Dendritic cell treated with granulocyte-macrophage colony-stimulating factor and Interleukin-4, amounts not matched to agents 40 ng/mL and 50 ng/mL, for 4 days (primary cell): ENCODE results near the gene PSMB11.

Experiments
- H3K27ac Mint-ChIP-seq: one replicate; pipeline ENCODE4 v1.8.0; 2022; ENCODE audit warnings: mild to moderate bottlenecking, mixed read lengths
- H3K27me3 Mint-ChIP-seq: one replicate; pipeline ENCODE4 v1.8.0; 2022; ENCODE audit warnings: mild to moderate bottlenecking, mixed read lengths
- H3K36me3 Mint-ChIP-seq: one replicate; pipeline ENCODE4 v1.8.0; 2022; ENCODE audit warnings: low read depth, mixed read lengths
- H3K4me1 Mint-ChIP-seq: one replicate; pipeline ENCODE4 v1.8.0; 2022; ENCODE audit warnings: low read depth, mixed read lengths
- H3K4me3 Mint-ChIP-seq: one replicate; pipeline ENCODE4 v1.8.0; 2022; ENCODE audit warnings: mild to moderate bottlenecking, moderate library complexity, mixed read lengths
- H3K9me3 Mint-ChIP-seq: one replicate; pipeline ENCODE4 v1.8.0; 2022; ENCODE audit warnings: mixed read lengths
- intact Hi-C: fragments of 100-400 bp; cut with micrococcal nuclease; formaldehyde crosslinking; loops from one replicate; pipeline ENCODE4 v1.15.0; 2022

PSMB11 gene

DNA sequence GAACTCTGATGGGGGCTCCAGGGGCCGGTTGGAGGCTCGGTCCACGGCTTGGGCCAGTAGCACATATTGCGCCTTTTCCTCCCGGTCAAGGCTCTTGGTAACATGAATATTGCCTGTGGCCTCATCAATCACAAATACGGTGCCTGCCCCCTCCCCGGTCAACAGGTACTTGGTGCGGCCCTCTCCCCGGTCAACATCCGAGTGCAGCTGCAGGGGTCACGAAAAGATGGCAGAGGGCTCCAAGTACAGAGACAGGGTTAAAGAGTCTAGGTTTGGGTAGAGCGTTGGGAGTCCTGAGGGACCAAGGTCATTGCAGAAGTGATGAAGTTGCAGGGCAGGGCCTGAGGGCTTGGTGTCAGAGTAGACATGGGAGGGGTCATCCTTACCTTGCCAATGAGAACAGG lies 13.1 kb downstream of the PSMB11 start:
- H3K27ac Mint-ChIP-seq = no peak overlapping the region
- H3K4me1 Mint-ChIP-seq = peaks cover 38% of the 10 kb centered on the region
- no peaks in the 10 kb centered on the region for H3K9me3 Mint-ChIP-seq
- H3K4me3 Mint-ChIP-seq = no peak overlapping the region
- peaks cover 21% of the 10 kb centered on the region for H3K36me3 Mint-ChIP-seq
- H3K27me3 Mint-ChIP-seq = peaks cover 22% of the 10 kb centered on the region
- intact Hi-C loops = no loop called here

DNA sequence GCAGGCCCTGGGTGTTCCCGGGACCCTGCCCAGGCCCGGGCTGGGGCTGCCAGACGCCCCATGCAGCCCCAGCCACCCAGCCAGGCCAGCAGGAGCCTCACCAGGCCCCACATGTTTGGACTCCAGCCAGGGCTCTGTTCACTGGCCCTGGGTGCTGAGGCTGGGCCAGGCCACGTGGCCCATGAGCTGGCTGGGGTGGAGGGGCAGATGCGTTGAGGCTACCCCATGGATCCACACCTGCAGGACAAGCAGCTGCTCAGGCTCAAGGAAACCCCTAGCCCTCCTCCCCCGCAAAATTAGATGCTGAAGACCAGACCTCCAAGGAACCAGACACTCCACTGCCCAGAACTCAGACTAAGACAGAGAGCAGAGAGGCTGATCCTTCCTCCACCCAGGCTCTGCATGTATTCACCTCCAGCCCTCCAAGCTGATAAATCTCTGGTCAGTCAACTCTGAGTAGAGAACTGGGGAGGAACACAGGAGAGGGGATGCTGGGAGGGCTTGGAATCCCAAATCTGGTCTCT lies 13.7 kb downstream of the PSMB11 start:
- intact Hi-C loops = no loop called here
- peaks cover 26% of the 10 kb centered on the region for H3K36me3 Mint-ChIP-seq
- H3K27me3 Mint-ChIP-seq = peaks cover 22% of the 10 kb centered on the region
- peaks cover 37% of the 10 kb centered on the region for H3K4me1 Mint-ChIP-seq
- no peak overlapping the region for H3K4me3 Mint-ChIP-seq
- no peaks in the 10 kb centered on the region for H3K9me3 Mint-ChIP-seq
- no peak overlapping the region for H3K27ac Mint-ChIP-seq

DNA sequence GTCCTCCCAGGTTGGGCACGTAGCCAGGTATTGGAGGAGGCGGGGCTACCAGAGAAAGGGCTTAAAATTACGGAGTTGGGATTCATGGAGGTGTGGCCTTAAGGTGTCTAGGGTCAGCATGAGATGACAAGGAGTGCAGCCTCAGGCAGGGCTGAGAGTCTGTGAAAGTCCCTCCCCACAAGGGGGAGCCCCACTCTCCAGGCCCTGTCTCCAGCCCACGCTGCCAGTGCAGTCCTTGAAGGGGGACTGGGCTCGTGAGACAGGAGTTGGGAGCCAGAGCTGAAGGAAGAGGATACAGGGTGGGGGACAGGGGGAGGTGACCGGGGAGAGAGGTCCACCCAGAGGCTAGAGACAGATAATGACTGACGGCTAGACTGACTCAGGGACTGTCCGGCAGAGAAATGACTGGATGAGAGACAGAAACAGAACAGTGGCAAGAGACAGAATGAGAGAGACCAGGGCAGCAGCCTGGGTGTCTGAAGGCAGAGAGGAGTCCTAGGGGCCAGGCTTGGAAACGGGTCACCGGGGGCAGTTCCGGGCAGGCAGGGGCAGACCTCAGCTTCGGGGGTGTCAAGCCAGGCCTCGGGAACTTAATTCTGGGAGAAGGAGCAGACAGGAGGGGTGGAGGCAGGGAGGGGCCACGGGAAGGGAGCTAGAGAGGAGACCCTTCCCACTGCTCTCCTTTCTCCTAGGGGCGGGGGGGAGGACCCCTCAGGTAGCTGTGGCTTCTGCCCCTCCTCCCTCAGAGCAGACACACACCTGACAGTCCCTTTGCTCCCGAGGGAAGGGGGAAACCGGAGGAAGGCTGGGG lies 14.3 kb downstream of the PSMB11 start:
- intact Hi-C loops = no loop called here
- Mint-ChIP-seq H3K27ac (peak overlapping the region; percentile 28), H3K9me3 (no peaks in the 10 kb centered on the region), H3K4me3 (peak overlapping the region; percentile 76), H3K4me1 (peaks cover 30% of the 10 kb centered on the region), H3K27me3 (peaks cover 22% of the 10 kb centered on the region), H3K36me3 (peaks cover 33% of the 10 kb centered on the region)

DNA sequence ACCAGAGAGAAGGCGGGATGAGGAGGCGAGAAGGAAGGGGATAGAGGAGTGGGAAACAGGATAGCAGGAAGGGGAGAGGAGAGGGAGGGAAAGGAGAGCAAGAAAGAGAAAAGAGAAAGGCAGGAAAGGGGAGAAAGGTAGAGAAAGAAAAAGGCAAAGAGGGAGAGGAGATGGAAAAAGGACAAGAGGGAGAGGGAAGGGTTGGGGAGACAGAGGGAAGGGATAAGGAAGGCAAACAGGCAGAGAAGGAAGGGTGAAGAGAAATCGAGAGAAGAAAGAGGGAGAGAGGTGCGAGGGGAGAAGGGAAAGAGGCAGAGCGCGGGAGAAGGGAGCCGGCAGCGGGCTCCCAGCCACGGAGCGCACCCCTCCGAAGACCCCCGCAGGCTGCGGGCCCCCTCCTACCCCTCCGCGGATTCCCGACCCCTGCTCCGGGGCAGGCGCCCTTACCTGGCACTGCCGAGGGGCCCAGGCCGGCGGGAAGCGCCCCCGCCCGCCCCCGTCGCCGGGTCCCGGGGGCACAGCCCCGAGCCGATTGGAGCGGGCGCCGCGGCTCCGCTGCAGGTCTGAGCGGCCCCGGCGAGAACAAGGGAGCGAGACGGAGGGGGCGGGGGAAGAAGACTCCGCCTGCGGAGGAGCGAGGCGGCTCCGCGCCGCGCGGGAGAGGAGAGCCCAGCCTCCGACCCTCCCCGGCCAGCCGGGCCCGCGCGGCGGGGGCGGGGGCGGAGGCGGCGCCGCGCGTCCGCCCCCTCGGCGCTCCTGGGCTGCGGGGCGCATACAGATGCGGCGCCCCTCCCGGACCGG lies 15.1 kb downstream of the PSMB11 start, which contains the start of gene CDH24:
Gene CDH24, minus strand, starts transcription at position 565 of the 801 bp plus-strand sequence. CDS start 1,787 bp downstream, outside the sequence.
- intact Hi-C loops = no loop called here
- Mint-ChIP-seq H3K27ac (peak within 1 kb of the TSS; percentile 28), H3K36me3 (peaks cover 41% of the 10 kb centered on the region), H3K4me1 (peaks cover 30% of the 10 kb centered on the region), H3K4me3 (peak within 1 kb of the TSS; percentile 78), H3K9me3 (no peaks in the 10 kb centered on the region), H3K27me3 (peaks cover 22% of the 10 kb centered on the region)

DNA sequence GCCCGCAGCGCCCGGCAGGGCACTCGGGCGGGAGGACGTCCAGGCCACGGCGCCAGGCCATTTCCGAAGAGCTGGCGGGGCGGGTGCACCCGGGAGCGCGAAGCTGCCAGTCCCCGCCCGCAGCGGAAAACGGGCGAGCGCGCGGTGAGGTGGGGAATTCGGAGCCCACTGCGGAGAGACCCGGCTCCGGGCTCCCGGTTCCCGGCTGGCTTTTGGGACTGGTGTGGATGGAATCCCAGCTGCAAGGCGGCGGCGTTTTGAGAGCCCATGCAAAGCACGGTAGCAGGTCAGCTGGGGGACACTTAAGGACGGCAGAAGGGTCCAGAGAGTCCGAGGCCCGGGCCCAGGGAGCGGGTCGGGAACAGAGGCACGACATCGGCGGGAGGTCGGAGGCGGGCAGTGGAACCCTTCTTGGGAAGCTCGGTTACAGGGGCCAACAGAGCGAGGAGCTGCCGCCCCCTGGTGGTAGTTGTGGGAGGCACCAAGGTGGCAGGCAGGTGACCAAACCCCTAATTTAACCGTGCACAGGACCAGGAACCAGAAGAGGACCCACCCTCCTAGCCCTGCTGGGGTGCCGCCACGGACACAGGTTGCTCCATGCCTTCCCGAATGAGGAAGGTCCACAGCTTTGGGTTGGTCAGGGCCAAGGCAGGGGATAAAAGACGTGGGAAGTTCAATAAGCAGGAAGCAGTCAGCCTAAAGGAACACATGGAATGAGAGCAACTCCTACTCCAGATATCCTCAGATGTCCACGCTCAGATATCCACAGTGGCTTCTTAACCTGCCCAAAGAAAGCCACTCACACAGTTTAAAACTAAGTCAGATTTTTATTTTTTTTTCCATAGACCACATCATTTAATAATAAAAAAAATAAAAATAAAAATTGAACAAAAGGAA lies 16.0 kb downstream of the PSMB11 start:
- Mint-ChIP-seq H3K27me3 (peaks cover 20% of the 10 kb centered on the region), H3K4me3 (peak overlapping the region; percentile 78), H3K27ac (no peak overlapping the region), H3K36me3 (peaks cover 50% of the 10 kb centered on the region), H3K4me1 (peaks cover 30% of the 10 kb centered on the region), H3K9me3 (no peaks in the 10 kb centered on the region)
- intact Hi-C loops = loop anchor here (1.0 kb wide), 1 partner anchor 72 kb away; no protein-coding TSS in a partner anchor

DNA sequence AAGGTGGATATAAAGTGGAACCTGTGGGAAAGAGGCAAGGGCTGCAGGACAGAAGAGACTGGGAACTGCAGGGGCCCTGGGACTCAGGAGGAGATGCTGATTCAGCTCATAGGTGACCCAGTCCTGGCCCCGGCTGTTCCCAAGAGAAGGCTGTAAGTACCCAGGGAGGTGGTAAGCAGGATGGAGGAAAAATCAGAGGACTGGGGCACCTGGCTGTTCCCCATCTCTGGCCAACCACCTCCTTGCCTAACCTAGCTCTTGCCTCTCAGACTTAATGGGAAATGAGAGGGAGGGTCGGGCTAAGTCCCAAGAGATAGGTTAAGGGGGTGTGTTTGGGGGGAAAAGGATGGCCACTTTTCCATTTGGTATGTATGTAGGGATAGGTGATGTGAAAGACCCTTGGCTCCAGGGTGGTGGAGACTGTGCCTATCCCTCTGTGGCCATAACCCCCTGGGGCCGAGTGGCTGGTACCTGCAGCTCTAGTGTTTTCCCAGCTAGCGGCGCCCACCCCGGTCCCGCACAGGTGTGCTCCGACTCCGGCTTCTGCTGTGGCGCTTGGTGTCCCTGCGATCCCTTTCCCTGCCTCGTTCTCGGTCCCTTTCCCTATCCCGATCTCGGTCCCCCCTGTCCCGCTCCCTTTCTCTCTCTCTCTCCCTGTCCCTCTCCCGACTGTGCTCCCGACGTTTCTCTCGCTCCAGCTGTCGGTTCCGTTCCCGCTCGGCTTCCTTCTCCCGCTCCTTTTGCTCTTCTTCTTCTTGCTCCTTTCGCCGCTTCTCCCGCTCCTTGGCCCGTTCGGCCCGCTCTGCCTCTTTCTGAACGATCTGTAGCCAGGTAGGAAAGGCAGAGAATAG lies 16.9 kb downstream of the PSMB11 start:
- Mint-ChIP-seq H3K27me3 (peaks cover 20% of the 10 kb centered on the region), H3K4me3 (no peak overlapping the region), H3K36me3 (peaks cover 58% of the 10 kb centered on the region), H3K27ac (no peak overlapping the region), H3K9me3 (no peaks in the 10 kb centered on the region), H3K4me1 (peaks cover 30% of the 10 kb centered on the region)
- intact Hi-C loops = loop anchor here (1.0 kb wide), 1 partner anchor 73 kb away; no protein-coding TSS in a partner anchor

DNA sequence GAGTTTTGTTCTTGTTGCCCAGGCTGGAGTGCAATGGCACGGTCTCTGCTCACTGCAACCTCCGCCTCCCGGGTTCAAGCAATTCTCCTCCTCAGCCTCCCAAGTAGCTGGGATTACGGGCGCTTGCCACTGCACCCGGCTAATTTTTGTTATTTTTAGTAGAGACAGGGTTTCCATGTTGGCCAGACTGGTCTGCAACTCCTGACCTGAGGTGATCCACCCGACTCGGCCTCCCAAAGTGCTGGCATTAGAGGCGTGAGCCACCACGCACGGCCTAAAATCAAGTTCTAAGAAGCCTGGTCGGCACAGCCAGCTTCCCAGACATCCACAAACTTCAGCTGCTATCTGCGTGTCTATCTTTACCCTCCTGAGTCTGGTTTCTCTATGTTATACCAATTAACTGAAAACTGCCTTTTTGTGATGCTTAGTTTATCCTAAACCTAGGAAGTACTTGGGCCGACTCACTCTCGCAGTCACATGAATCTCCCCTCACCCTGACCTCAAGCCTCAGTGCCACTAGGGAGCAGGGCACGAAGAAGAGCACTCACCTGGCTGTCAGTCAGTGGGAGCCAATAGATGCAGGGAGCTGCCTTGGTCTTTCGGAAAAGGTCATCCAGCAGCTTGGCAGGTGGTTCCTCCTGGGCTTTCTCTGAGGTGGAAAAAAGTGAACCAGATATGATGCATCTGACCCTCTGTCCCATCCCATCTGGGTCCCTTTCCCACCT lies 18.7 kb downstream of the PSMB11 start:
- peaks cover 14% of the 10 kb centered on the region for H3K27me3 Mint-ChIP-seq
- H3K27ac Mint-ChIP-seq = no peak overlapping the region
- no peaks in the 10 kb centered on the region for H3K9me3 Mint-ChIP-seq
- intact Hi-C loops = no loop called here
- H3K4me1 Mint-ChIP-seq = peaks cover 34% of the 10 kb centered on the region
- H3K4me3 Mint-ChIP-seq = no peak overlapping the region
- peaks cover 76% of the 10 kb centered on the region for H3K36me3 Mint-ChIP-seq

DNA sequence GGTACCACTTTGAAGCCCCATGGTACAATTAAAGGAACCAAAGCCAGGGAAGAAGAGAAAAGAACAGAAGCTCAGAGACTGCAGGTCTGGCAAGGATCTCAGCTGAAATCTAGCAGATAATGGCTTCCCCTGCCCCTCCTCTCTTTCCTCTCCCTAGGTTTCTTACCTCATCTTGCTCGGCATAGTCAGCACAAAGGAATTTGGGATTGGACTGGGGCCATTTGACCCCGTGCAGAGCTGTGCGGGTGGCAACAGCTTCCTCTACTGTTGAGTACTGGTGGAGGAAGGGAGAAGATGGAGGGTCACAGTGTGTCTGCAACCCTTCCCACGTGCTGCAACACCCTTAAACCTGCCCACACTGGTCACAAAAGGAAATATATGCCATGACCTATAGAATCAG lies 20.0 kb downstream of the PSMB11 start:
- Mint-ChIP-seq H3K27ac (no peak overlapping the region), H3K4me1 (peaks cover 25% of the 10 kb centered on the region)

DNA sequence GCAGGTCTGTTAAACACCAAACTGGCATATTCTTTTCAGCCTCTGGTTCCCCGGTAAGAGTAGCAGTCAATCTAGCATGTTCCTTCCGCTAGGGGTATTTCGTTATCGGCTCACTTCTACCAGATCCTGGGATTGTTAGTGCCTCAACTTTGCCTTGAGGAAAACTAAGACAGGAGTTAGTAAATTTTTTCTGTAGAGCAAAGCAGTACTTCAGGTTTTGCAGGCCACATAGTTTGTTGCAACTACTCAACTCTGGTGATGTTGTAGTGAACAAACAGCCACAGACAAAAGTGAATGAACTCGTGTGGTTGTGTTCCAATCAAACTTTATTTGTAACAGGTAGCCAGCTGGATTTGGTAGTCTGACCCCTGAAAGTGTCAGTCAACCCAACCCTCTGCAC lies 21.6 kb downstream of the PSMB11 start:
- no peak overlapping the region for H3K4me3 Mint-ChIP-seq
- H3K36me3 Mint-ChIP-seq = peaks cover 100% of the 10 kb centered on the region
- no peaks in the 10 kb centered on the region for H3K9me3 Mint-ChIP-seq
- intact Hi-C loops = no loop called here
- peaks cover 20% of the 10 kb centered on the region for H3K4me1 Mint-ChIP-seq
- H3K27ac Mint-ChIP-seq = no peak overlapping the region
- no peaks in the 10 kb centered on the region for H3K27me3 Mint-ChIP-seq

More for the DNA sequence above, 20.0 kb downstream of the PSMB11 start:
- H3K27me3 Mint-ChIP-seq = peaks cover 3% of the 10 kb centered on the region
- no peaks in the 10 kb centered on the region for H3K9me3 Mint-ChIP-seq
- H3K4me3 Mint-ChIP-seq = no peak overlapping the region
- intact Hi-C loops = no loop called here
- peaks cover 90% of the 10 kb centered on the region for H3K36me3 Mint-ChIP-seq

DNA sequence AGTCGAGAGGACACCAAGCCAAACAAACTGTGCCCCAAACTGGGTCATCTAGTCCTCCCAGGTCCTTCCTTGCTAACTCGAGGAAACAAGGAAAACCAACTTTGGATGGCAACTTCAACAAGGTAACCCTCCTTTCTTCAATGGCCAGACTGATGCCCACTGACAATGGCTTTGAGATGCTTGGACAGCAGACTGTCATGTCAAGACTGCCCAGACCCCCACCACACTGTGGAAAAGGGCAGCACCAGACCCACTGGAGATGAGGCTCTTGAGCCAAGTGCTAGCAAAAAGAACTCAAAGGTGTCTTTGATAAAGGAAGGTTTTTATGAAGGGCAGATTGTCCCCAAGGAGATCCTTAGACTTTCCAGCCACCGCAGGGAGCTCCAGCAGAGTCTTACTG lies 24.4 kb downstream of the PSMB11 start:
- Mint-ChIP-seq H3K4me1 (peaks cover 41% of the 10 kb centered on the region), H3K4me3 (no peak overlapping the region), H3K9me3 (no peaks in the 10 kb centered on the region), H3K27ac (no peak overlapping the region), H3K27me3 (no peaks in the 10 kb centered on the region), H3K36me3 (peaks cover 100% of the 10 kb centered on the region)
- intact Hi-C loops = no loop called here

DNA sequence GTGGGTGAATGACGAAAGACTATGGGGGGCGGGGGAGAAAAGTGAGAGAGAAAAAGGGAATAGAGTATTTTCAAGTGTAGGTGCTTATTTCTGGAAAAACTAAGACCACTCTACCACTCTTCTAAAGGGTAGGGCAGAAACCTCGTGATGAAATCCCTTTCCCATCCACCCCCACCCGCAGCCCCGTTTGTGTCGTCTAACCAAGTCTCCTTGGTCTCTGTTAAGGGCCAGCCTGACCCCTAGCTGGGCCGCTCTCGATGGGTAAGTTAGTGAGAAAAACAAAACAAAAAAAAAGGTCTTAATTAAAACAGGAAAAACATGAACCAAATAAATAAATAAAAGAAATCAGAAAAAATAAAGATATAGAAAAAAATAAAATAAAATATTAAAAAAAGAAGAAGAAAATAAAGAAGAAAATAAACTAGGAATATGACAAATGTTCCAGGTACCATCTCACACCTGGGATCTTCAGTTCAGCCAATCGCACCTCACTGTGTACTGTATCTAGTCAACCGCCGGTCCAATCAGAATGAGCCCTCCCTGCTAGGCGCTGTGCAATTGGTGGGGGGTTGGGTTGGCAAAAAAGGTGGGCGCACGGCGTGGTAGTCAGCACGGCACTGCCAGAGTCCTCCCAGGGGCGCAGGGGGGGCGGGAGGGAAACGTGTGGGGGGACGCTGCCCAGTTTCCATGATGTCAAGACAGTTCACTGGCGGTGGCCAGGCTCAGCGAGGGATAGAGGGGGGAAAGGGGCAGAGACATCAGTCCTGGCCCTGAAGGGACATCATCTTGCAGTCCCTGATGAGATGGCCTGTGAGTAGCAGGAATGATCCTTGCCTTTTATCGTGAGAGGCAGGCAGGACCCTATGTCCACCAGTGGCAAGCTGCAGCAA lies 25.1 kb downstream of the PSMB11 start:
- H3K36me3 Mint-ChIP-seq = peaks cover 100% of the 10 kb centered on the region
- intact Hi-C loops = no loop called here

More for the DNA sequence above, 25.1 kb downstream of the PSMB11 start:
- H3K27me3 Mint-ChIP-seq = no peaks in the 10 kb centered on the region
- no peaks in the 10 kb centered on the region for H3K9me3 Mint-ChIP-seq
- no peak overlapping the region for H3K4me3 Mint-ChIP-seq
- H3K27ac Mint-ChIP-seq = no peak overlapping the region
- peaks cover 49% of the 10 kb centered on the region for H3K4me1 Mint-ChIP-seq
